GM10266 (cell line): ENCODE measurements around the gene IL31.
"Not testable (repeated sequence)": the region's sequence is repeated elsewhere in the genome, so short reads cannot be mapped to it uniquely, and the experiment has no call there.

Experiments
- DNase-seq: peaks from one replicate; pipeline ENCODE4 v3.0.0; 2012; ENCODE audit errors: extremely low spot score
- CTCF ChIP-seq: IDR thresholded peaks from 2 replicates; pipeline ENCODE4 v1.5.1; 2012; ENCODE audit warnings: mild to moderate bottlenecking, low read depth; ENCODE audit not compliant: control insufficient read depth, insufficient read depth; ENCODE audit errors: missing control alignments

IL31 gene

GRCh38 chr12:122205053-122205925 lies 31.3 kb upstream of the IL31 start:
- no peak for DNase-seq
- TF ChIP-seq CTCF = no peak

GRCh38 chr12:122204167-122205052 lies 30.4 kb upstream of the IL31 start:
- no peak for TF ChIP-seq CTCF
- DNase-seq = no peak

GRCh38 chr12:122203301-122204166 lies 29.5 kb upstream of the IL31 start, which contains the start of gene B3GNT4:
TSS of gene B3GNT4 (plus strand) at chr12:122203709. CDS start at chr12:122204619, 910 bp downstream.
- no peak for TF ChIP-seq CTCF
- DNase-seq = peak; percentile 79

- DNase-seq = not testable (repeated sequence)
These were observed 28.8 kb upstream of the IL31 start for GRCh38 chr12:122202811-122203210.

GRCh38 chr12:122202017-122202416 lies 28.0 kb upstream of the IL31 start:
- TF ChIP-seq CTCF = no peak
- no peak for DNase-seq

GRCh38 chr12:122201381-122201780 lies 27.4 kb upstream of the IL31 start:
- TF ChIP-seq CTCF = no peak

More at GRCh38 chr12:122201381-122201780, 27.4 kb upstream of the IL31 start:
- no peak for DNase-seq
